Stomach (tissue), 4 donors: ENCODE results near the gene TMOD1.

Experiments
- POLR2A ChIP-seq, 4 donors: fragments of 450-650 bp; IDR thresholded peaks; one replicate each; pipeline ENCODE4 v1.6.1; 2016; ENCODE audit warnings: antibody characterized with exemption in 4 of 4, control low read depth in 2 of 4, mild to moderate bottlenecking in 1 of 4, moderate library complexity in 1 of 4
- TF ChIP-seq, protein P1 (sequence below), 7 experiments: fragments of 450-650 bp in 4 of 7; fragments of 200-600 bp in 3 of 7; sonication (generic) in 3 of 7; IDR thresholded peaks; one replicate each; pipeline ENCODE4 v1.5.1; 2016 to 2019; ENCODE audit warnings: antibody characterized with exemption in 7 of 7, control low read depth in 2 of 7, mild to moderate bottlenecking in 1 of 7

DNA sequence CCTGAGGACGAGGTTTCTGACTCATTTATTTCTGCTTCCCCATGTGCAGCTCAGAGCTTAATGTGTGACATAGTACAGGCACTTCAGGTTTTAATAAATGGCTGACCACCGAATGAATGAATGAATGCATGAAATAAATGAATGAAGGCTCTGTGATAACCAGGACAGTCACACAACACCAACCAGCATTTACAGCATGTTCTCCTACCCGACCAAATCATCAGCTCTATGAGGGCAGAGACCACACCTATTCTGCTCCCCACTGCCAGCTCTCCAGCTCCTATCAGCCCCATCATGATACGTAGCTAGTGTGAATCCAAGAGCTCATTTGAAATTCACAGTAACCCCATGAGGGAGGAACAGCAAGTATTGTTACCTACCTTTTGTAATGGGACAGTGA lies 4.8 kb downstream of the TMOD1 start:
- TF ChIP-seq, protein P1, sequence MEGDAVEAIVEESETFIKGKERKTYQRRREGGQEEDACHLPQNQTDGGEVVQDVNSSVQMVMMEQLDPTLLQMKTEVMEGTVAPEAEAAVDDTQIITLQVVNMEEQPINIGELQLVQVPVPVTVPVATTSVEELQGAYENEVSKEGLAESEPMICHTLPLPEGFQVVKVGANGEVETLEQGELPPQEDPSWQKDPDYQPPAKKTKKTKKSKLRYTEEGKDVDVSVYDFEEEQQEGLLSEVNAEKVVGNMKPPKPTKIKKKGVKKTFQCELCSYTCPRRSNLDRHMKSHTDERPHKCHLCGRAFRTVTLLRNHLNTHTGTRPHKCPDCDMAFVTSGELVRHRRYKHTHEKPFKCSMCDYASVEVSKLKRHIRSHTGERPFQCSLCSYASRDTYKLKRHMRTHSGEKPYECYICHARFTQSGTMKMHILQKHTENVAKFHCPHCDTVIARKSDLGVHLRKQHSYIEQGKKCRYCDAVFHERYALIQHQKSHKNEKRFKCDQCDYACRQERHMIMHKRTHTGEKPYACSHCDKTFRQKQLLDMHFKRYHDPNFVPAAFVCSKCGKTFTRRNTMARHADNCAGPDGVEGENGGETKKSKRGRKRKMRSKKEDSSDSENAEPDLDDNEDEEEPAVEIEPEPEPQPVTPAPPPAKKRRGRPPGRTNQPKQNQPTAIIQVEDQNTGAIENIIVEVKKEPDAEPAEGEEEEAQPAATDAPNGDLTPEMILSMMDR (IDR thresholded peaks at IDR 0.05) = no peak
- no peak for TF ChIP-seq POLR2A (IDR thresholded peaks at IDR 0.05)
